Gastrocnemius medialis (tissue), 4 donors: ENCODE data around the gene PCOLCE2. TPM values are rescaled to one million over a fixed set of nuclear protein-coding genes. Genes with fewer than 3 reads are reported as not detected.

Experiments used
- ATAC-seq, 2 donors: fragments of 150-250 bp; one replicate each; pipeline ENCODE4 v1.9.1; 2016
- DNase-seq, 2 donors: peaks; one replicate each; pipeline ENCODE4 v3.0.0-alpha.2; 2019
- H3K27ac ChIP-seq, 4 donors: fragments of 200-600 bp; sonication (generic); 1 replicate in 1 of 4; 2 replicates in 3 of 4; pipeline ENCODE4 v1.5.1; 2016 to 2018; ENCODE audit warnings: mild to moderate bottlenecking in 2 of 4, moderate library complexity in 1 of 4
- H3K27me3 ChIP-seq, 3 donors: fragments of 200-600 bp; sonication (generic) in 2 of 3; 1 replicate in 1 of 3; 2 replicates in 2 of 3; pipeline versions ENCODE4 v1.5.1 to v1.6.0; 2016 to 2019; ENCODE audit warnings: mild to moderate bottlenecking in 1 of 3, moderate library complexity in 1 of 3
- H3K36me3 ChIP-seq, 2 donors: fragments of 200-600 bp; sonication (generic) in 1 of 2; one replicate each; pipeline ENCODE4 v1.5.1; 2017 to 2018
- H3K4me1 ChIP-seq, 2 donors: fragments of 200-600 bp; sonication (generic) in 1 of 2; one replicate each; pipeline ENCODE4 v1.5.1; 2016 to 2017; ENCODE audit warnings: mild to moderate bottlenecking in 2 of 2
- H3K4me3 ChIP-seq, 4 donors: fragments of 200-600 bp; sonication (generic) in 3 of 4; 1 replicate in 1 of 4; 2 replicates in 3 of 4; pipeline ENCODE4 v1.5.1; 2016 to 2019; ENCODE audit warnings: mild to moderate bottlenecking in 2 of 4
- H3K9me3 ChIP-seq, 3 donors: fragments of 200-600 bp; sonication (generic) in 2 of 3; 1 replicate in 1 of 3; 2 replicates in 2 of 3; pipeline ENCODE4 v1.5.1; 2016 to 2019
- POLR2A ChIP-seq, 2 donors: fragments of 450-650 bp; IDR thresholded peaks; one replicate each; pipeline ENCODE4 v1.6.1; 2017; ENCODE audit warnings: antibody characterized with exemption in 2 of 2, mild to moderate bottlenecking in 2 of 2, moderate library complexity in 2 of 2
- in situ Hi-C, 4 donors: fragments of 200-750 bp; cut with MboI; loops; one replicate each; pipeline versions ENCODE4 v1.15.0 to v1.8.0; 2017; ENCODE audit warnings: low sequenced_read_pairs in 4 of 4
- intact Hi-C: fragments of 100-400 bp; cut with DNase I; formaldehyde crosslinking; loops from one replicate; pipeline ENCODE4 v1.15.1; 2023; ENCODE audit warnings: low total_unique reads
- total RNA-seq, 4 donors: library from RNA; depleted of rRNA; stranded (reverse); fragments of >200 nt; gene quantifications; one replicate each; pipeline versions ENCODE4 v1.1.0 to v1.2.3, GENCODE V29; 2016
- TF ChIP-seq, protein P1 (sequence below), 5 experiments: fragments of 450-650 bp in 3 of 5; fragments of 200-600 bp in 2 of 5; sonication (generic) in 2 of 5; IDR thresholded peaks in 4 of 5; conservative IDR thresholded peaks in 1 of 5; 1 replicate in 4 of 5; 2 replicates in 1 of 5; pipeline ENCODE4 v1.5.1; 2016 to 2019; ENCODE audit warnings: antibody characterized with exemption in 5 of 5, mild to moderate bottlenecking in 3 of 5, moderate library complexity in 3 of 5

Gene PCOLCE2
- total RNA-seq, 4 donors from 2014 or later, result 2.5 to 17.2 (median 4.0) TPM

GRCh38 chr3:142817897-142818296 lies 71.0 kb downstream of the PCOLCE2 start:
- H3K36me3 ChIP-seq, result no peaks in the 10 kb centered on the region

DNA sequence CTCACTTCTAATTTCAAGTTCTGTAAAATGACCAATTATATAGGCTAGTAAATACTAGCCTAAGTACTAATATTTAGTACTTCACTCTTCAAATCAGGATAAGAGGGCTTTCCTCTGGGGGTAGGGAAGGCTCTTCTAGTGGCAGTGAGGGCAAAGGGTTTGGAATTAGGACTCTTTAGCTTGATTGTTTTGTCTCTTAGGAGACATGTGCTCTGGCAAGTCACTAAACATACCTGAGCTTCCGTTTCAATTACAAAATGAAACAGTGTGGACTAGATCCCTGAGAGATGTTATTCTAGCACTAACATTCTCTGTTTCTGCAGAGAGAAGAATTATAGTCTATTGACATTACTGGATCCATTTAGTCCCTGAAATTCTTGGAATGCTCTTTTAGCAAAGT lies 71.5 kb downstream of the PCOLCE2 start:
- H3K4me1 ChIP-seq, result no peaks in the 10 kb centered on the region
- intact Hi-C loops (no loop called here), in situ Hi-C loops (no loop called here)
- no peak overlapping the region for H3K4me3 ChIP-seq
- TF ChIP-seq, protein P1, sequence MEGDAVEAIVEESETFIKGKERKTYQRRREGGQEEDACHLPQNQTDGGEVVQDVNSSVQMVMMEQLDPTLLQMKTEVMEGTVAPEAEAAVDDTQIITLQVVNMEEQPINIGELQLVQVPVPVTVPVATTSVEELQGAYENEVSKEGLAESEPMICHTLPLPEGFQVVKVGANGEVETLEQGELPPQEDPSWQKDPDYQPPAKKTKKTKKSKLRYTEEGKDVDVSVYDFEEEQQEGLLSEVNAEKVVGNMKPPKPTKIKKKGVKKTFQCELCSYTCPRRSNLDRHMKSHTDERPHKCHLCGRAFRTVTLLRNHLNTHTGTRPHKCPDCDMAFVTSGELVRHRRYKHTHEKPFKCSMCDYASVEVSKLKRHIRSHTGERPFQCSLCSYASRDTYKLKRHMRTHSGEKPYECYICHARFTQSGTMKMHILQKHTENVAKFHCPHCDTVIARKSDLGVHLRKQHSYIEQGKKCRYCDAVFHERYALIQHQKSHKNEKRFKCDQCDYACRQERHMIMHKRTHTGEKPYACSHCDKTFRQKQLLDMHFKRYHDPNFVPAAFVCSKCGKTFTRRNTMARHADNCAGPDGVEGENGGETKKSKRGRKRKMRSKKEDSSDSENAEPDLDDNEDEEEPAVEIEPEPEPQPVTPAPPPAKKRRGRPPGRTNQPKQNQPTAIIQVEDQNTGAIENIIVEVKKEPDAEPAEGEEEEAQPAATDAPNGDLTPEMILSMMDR (IDR thresholded peaks at IDR 0.05 in 4 of 5, conservative IDR thresholded peaks at IDR 0.05 in 1 of 5), result no peak
- no peak for TF ChIP-seq POLR2A (IDR thresholded peaks at IDR 0.05)
- DNase-seq (no peak), ATAC-seq (no peak)
- H3K9me3 ChIP-seq, result no peaks in the 10 kb centered on the region
- no peaks in the 10 kb centered on the region for H3K36me3 ChIP-seq
- H3K27me3 ChIP-seq, result no peaks in the 10 kb centered on the region
- no peak overlapping the region for H3K27ac ChIP-seq

More at GRCh38 chr3:142817897-142818296, 71.0 kb downstream of the PCOLCE2 start:
- DNase-seq (no peak), ATAC-seq (no peak)
- Histone ChIP-seq H3K27me3 (no peaks in the 10 kb centered on the region), H3K9me3 (no peaks in the 10 kb centered on the region), H3K27ac (no peak overlapping the region), H3K4me3 (no peak overlapping the region), H3K4me1 (no peaks in the 10 kb centered on the region)
- intact Hi-C loops, result no loop called here
- in situ Hi-C loops, result no loop called here
- TF ChIP-seq POLR2A (IDR thresholded peaks at IDR 0.05), result no peak
- TF ChIP-seq, protein P1 (IDR thresholded peaks at IDR 0.05 in 4 of 5, conservative IDR thresholded peaks at IDR 0.05 in 1 of 5), result no peak

DNA sequence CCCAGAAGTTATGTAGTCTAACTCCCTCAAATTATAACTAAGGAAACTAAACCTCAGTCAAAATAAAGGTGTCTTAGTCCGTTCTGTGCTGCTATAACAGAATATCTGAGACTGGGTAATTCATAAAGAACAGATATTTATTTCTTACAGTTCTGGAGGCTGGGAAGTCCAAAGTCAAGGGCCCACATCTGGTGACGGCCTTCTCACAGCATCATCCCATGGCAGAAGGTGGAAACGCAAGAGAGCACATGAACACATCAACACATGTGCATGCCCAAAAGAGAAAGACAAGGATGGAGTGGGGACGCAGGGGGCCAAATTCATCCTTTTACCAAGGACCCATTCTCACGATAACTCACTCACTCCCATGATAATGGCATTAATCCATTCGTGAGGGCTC lies 73.1 kb downstream of the PCOLCE2 start:
- in situ Hi-C loops (no loop called here), intact Hi-C loops (no loop called here)
- no peak for DNase-seq
- TF ChIP-seq, protein P1 (IDR thresholded peaks at IDR 0.05 in 4 of 5, conservative IDR thresholded peaks at IDR 0.05 in 1 of 5), result no peak
- no peak for TF ChIP-seq POLR2A (IDR thresholded peaks at IDR 0.05)
- no peaks in the 10 kb centered on the region for H3K27me3 ChIP-seq
- H3K9me3 ChIP-seq, result no peaks in the 10 kb centered on the region
- ATAC-seq, result no peak
- no peak overlapping the region for H3K4me3 ChIP-seq
- no peaks in the 10 kb centered on the region for H3K36me3 ChIP-seq
- H3K27ac ChIP-seq, result no peak overlapping the region
- H3K4me1 ChIP-seq, result no peaks in the 10 kb centered on the region

DNA sequence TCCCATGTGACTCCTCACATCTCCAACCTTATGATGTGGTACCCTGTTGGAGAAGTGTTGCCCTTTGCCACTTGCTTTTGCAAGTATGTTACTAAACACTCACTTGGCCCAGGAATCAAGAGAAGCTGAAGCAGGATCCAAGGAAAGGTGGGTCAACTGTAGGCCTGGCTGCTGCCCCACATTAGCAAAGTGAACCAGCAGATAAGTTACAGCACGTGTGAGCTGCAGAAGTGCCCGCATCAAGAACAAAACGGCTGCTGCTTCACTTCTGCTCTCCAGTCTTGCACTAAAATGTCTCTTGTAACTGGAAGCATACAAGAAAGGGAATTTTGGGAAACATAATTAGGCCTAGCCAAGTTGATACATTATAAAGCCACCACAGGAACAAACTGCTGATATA lies 79.6 kb downstream of the PCOLCE2 start:
- TF ChIP-seq POLR2A (IDR thresholded peaks at IDR 0.05), result no peak
- in situ Hi-C loops, result no loop called here
- no peaks in the 10 kb centered on the region for H3K9me3 ChIP-seq
- H3K27ac ChIP-seq, result no peak overlapping the region
- DNase-seq (no peak), ATAC-seq (no peak)
- no peaks in the 10 kb centered on the region for H3K36me3 ChIP-seq
- no peak overlapping the region for H3K4me3 ChIP-seq
- intact Hi-C loops, result no loop called here
- no peaks in the 10 kb centered on the region for H3K27me3 ChIP-seq
- no peaks in the 10 kb centered on the region for H3K4me1 ChIP-seq

DNA sequence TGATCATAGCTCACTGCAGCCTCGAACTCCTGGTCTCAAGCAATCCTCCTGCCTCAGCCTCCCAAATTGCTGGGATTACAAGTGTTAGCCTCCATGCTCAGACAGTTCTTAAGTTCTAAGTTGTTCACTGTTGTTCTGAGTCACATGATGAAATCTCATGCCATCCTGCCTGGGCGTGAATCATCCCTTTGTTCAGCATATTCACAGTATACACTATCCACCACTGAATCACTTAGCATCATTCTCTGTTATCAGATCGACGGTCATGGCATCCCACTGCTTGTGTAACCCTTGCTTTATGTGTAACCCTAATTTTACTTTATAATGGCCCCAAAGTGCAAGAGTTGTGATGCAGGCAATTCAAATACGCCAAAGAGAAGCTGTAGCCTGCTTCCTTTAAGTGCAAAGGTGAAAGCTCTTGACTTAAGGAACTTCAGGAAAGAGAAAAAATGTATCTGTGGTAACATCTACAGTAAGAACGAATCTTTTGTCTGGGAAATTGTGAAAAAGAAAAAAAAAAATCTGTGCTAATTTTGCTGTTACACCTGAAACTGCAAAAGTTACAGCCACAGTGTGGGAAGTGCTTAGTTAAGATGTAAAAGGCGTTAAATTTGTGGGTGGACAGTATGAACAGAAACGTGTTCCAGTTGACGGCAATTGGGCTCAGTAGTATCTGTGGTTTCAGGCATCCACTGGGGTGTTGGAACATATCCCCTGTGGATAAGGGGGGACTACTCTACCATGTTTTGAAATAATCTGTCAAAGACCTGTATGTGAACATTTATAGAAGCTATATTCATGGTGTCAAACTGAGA lies 80.6 kb downstream of the PCOLCE2 start:
- Histone ChIP-seq H3K4me1 (no peaks in the 10 kb centered on the region), H3K27ac (no peak overlapping the region), H3K4me3 (no peak overlapping the region), H3K36me3 (no peaks in the 10 kb centered on the region), H3K9me3 (no peaks in the 10 kb centered on the region), H3K27me3 (no peaks in the 10 kb centered on the region)
- ATAC-seq (no peak), DNase-seq (no peak)
- intact Hi-C loops (no loop called here), in situ Hi-C loops (no loop called here)
- TF ChIP-seq POLR2A (IDR thresholded peaks at IDR 0.05), result no peak
- TF ChIP-seq, protein P1 (IDR thresholded peaks at IDR 0.05 in 4 of 5, conservative IDR thresholded peaks at IDR 0.05 in 1 of 5), result no peak
